D721Med (cell line): ENCODE results near the gene SFRP5.

Experiments
- DNase-seq: peaks from one replicate; pipeline ENCODE4 v3.0.0; 2011; ENCODE audit warnings: low spot score; ENCODE audit not compliant: insufficient read length
- FAIRE-seq: peaks from 2 replicates; lab custom pipeline; 2011; peaks lifted over from hg19 to GRCh38; lab: Jason Lieb, UNC
- CTCF ChIP-seq: IDR thresholded peaks from 2 replicates; pipeline ENCODE4 v1.5.1; 2012; ENCODE audit warnings: mild to moderate bottlenecking, control low read depth; ENCODE audit not compliant: insufficient read depth; ENCODE audit errors: missing control alignments

SFRP5 gene

GRCh38 chr10:97724341-97724941, 47.4 kb downstream of the SFRP5 start:
- DNase-seq (no peak), FAIRE-seq (no peak)
- TF ChIP-seq CTCF = no peak

GRCh38 chr10:97723001-97723400, 48.8 kb downstream of the SFRP5 start:
- FAIRE-seq (no peak), DNase-seq (no peak)
- TF ChIP-seq CTCF = no peak

- DNase-seq (no peak), FAIRE-seq (no peak)
- no peak for TF ChIP-seq CTCF
Measured at GRCh38 chr10:97721871-97722780, 49.7 kb downstream of the SFRP5 start.

- FAIRE-seq (no peak), DNase-seq (no peak)
- TF ChIP-seq CTCF = no peak
Measured at GRCh38 chr10:97719602-97720001, 52.2 kb downstream of the SFRP5 start.

- no peak for FAIRE-seq
Measured at GRCh38 chr10:97718659-97719142, 53.1 kb downstream of the SFRP5 start.

GRCh38 chr10:97718178-97718577, 53.6 kb downstream of the SFRP5 start:
- DNase-seq = no peak
- TF ChIP-seq CTCF = no peak
- no peak for FAIRE-seq

More at GRCh38 chr10:97718659-97719142, 53.1 kb downstream of the SFRP5 start:
- no peak for TF ChIP-seq CTCF
- peak; percentile 52 for DNase-seq

- TF ChIP-seq CTCF = no peak
- no peak for FAIRE-seq
- no peak for DNase-seq
Measured at GRCh38 chr10:97717627-97718026, 54.2 kb downstream of the SFRP5 start.
